Fibroblast of skin of right biceps (primary cell): Measurements from ENCODE around the gene CAVIN2.

Experiments used
- DNase-seq: peaks from one replicate; pipeline ENCODE4 v3.0.0-alpha.2; 2013

Gene CAVIN2

DNA sequence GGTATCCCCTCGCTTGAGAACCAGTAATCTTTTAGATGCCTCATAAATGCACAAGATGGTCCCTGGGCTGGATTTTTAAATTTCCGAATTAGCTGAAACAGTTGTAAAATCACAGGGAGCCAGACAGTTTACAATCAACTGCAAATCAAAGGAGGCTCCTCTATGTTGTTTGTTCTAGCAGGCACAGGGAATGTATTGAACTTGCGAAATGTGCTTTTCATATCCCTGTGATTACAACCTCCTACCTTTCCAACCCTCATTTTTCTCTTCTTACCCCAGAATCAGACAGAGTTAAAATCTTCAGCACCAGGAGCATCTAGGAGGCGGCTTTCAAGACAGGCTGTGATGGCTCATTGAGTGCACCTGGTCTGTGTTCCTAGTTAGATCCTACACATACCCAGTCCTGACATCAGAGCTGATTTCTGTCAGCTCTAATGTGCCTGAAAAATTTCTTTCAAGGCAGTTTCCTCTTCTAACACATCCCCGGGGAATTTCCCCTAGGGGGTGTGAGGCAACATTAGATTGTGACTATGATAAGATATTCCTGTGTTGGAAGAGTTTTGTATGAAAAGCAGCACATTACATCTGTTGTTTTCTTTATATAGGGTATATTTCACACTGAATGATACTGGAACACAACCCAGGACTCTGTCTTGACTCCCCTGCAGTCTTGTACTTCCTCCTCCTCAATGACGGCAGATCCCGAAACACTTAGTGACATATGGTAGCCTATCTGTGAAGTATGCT is 17.9 kb upstream of the CAVIN2 start:
- peak; percentile 75 for DNase-seq

DNA sequence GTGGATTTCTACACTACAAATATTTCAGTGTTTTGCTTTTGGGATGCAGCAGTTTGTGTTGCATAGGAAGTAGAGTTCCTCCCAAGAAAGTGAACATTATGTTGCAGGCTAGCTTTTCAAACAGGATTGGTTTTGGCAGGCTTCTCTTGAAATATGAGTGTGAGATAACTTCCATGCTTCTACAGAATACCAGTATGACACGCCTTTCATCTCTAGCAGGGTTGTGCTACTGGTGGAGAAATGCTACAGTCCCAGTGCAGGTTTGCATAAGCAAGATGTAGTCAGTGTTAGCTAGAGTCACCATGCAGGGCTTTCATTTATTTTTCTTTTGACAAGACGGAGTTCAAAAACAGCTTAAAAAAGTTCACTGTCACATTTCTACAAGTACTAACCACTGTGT is 17.1 kb upstream of the CAVIN2 start:
- peak; percentile 25 for DNase-seq

GRCh38 chr2:191862156-191862775 is 15.4 kb upstream of the CAVIN2 start:
- DNase-seq, result peak; percentile 79

GRCh38 chr2:191860760-191861466 is 14.0 kb upstream of the CAVIN2 start:
- DNase-seq, result no peak

DNA sequence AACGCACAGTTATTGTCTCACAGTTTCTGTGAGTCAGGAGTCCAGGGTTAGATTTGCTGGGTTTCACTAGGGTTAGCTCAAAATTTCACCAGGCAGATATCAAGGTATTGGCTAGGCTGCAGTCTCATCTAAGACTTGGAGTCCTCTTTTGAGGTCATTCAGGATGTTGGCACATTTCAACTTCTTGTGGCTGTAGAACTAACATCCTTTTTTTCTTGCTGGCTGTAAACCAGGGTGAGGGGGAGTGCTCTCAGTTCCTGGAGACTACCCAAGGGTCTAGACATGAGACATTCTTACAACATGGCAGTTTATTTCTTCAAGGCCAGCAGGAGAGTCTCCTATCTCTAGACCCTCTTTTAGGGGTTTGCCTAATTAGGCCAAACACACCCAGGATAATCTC is 12.8 kb upstream of the CAVIN2 start:
- DNase-seq, result no peak

- no peak for DNase-seq
Observed at GRCh38 chr2:191857886-191858285, 11.0 kb upstream of the CAVIN2 start.

- peak; percentile 50 for DNase-seq
Observed at GRCh38 chr2:191857259-191857805, 10.4 kb upstream of the CAVIN2 start.

- no peak for DNase-seq
Observed at GRCh38 chr2:191856111-191856876, 9.4 kb upstream of the CAVIN2 start.

- no peak for DNase-seq
Observed at GRCh38 chr2:191855382-191855781, 8.5 kb upstream of the CAVIN2 start.

GRCh38 chr2:191854382-191855372 is 7.8 kb upstream of the CAVIN2 start:
- DNase-seq, result peak; percentile 73

GRCh38 chr2:191853843-191854242 is 7.0 kb upstream of the CAVIN2 start:
- DNase-seq, result no peak

DNA sequence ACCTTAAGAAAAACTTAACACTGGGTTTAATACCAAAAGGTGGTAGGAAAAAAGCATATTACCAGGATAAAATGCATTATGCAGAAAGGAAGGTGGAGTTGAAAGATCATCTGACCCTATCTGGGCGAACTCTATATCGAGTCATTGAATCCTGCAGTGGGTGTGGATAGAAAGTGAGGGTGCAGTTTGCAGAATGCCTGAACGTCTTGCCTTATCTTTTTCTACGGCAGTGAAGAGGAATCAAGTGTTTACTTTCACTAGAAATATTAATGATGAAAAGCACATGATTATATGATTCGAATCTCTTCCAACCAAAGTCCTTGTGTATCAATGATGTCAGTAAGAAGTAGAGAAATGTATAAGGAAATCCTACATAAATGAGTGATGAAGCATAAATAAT is 4.3 kb upstream of the CAVIN2 start:
- no peak for DNase-seq

- no peak for DNase-seq
Observed at GRCh38 chr2:191848771-191849767, 2.2 kb upstream of the CAVIN2 start.

GRCh38 chr2:191847764-191848163 is 876 bp upstream of the CAVIN2 start:
- no peak for DNase-seq

GRCh38 chr2:191845876-191846514 is 893 bp downstream of the CAVIN2 start:
- DNase-seq, result no peak

GRCh38 chr2:191845248-191845715 is 1.6 kb downstream of the CAVIN2 start:
- DNase-seq, result no peak

GRCh38 chr2:191844706-191845105 is 2.2 kb downstream of the CAVIN2 start:
- no peak for DNase-seq

DNA sequence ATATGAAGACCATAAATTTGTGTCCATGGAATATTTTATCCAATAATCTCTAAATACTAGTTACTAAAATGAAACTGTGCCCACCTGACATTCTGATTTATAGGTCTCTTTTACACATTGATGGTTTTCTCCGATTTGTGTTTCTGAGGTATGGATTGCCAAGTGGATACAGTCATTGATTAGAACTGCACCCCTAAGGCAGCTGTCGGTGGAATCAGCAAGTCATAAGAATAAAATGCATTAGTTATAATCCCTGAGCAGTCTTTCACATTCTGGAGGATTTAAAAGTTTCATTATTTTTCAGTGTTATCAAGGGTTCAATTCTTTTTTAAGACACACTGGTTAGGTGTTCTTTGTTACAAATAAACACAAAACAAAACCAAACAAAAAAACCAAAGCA is 6.0 kb downstream of the CAVIN2 start:
- DNase-seq, result no peak

DNA sequence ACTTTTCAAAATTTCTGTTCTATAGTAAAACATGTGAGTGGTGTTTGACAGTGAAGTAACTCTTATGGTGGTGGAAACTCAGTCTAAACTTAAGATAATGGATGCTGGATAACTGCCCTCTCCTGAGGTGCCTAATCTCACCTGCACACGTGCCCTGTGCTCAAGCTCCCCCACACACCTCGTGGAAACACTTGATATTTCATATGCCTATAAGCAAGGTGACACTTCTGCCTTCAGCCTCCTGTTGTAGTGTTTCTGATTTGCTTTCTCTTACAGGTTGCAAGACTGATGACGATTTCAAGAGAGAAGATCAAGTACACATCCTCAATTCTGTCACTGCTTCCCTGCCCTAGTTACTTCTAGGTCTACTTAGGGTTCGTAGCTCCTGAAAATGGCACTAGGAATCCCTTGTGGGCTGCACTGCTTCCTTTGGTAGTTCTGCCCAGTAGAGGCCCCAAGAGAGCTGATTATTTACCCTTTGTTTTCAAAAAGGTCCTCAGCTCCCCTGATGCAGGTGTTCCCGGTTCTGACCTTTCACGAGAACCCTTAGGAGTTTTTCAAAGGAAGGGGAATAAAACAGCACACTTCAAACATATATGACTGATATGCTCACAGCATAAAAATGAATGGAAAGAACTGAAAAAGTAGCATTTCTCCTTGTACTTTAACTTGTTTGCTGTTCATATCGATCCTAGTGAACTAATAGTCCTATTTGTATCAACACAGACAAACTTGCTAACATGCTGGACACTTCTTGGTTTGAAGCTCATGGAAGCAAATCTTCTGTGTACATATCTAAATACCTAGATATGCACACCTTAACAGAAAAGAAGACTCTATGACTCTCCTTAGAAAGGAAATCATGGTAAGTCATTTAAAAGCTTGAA is 6.7 kb downstream of the CAVIN2 start:
- DNase-seq, result no peak
